UCSD-AML1 (cell line): ENCODE measurements around the gene SLC38A4.

Experiments used
- DNase-seq: peaks from one replicate; lab custom pipeline; 2025; ENCODE audit not compliant: unreplicated experiment; lab: John Stamatoyannopoulos, UW

The SLC38A4 gene

DNA sequence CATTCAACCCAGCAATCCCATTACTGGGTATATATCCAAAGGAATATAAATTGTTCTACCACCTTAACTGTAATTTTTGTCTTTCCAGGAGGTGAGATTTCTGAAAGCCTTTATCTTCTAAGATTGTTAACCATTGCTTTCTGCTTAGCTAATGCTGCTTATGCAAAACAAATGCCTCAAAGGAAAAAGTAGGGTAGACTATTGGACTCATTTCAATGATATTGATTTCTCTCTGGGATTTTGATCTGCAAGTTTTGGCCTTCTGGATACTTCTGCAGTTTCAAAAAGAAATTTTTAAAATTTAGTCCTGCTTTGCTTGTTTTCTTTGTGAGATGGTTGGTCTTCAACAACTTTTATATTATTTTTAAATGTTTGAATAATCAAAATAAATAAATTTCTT, 108.6 kb downstream of the SLC38A4 start:
- no peak for DNase-seq
